Stimulated activated CD4-positive, alpha-beta T cell treated with anti-CD3 and anti-CD28 coated beads, Interleukin-12 subunit alpha, Interleukin-12 subunit beta, amount 100 ng/mL, for 24 hours (primary cell): ENCODE measurements around the gene FAM184B.
"Not testable (repeated sequence)": the region's sequence is repeated elsewhere in the genome, so short reads cannot be mapped to it uniquely, and the experiment has no call there.

Source experiments
- DNase-seq, 2 experiments: peaks; one replicate each; pipeline ENCODE4 v3.0.0-alpha.2; 2020; ENCODE audit warnings: low read depth in 2 of 2

FAM184B gene

DNA sequence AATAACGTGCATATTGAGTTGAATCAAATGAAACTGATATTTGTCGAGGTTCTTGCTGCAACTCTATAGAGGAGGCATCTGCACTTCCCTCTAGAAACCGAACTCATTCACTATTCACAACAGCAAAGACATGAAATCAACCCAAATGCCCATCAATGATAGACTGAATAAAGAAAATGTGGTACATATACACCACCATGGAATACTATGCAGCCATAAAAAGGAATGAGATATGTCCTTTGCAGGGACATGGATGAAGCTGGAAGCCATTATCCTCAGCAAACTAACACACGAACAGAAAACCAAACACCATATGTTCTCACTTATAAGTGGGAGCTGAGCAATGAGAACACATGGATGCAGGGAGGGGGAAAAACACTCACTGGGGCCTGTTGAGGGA lies 96.8 kb downstream of the FAM184B start:
- not testable (repeated sequence) for DNase-seq

DNA sequence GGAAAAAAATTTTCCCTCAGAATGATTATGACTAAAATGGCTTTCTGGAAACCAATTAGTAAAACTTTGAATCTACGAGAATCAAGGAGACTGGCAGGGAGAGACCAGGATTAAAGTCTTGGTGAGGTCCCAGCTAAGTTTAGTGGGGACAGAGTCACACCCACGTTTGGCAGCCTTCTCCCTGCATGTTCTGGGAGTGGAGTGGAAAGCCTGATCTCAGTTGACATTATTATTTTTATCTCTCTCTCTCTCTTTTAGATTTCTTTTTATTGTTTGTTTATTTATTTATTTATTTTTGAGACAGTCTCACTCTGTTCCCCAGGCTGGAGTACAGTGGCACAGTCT lies 99.2 kb downstream of the FAM184B start:
- no peak for DNase-seq

DNA sequence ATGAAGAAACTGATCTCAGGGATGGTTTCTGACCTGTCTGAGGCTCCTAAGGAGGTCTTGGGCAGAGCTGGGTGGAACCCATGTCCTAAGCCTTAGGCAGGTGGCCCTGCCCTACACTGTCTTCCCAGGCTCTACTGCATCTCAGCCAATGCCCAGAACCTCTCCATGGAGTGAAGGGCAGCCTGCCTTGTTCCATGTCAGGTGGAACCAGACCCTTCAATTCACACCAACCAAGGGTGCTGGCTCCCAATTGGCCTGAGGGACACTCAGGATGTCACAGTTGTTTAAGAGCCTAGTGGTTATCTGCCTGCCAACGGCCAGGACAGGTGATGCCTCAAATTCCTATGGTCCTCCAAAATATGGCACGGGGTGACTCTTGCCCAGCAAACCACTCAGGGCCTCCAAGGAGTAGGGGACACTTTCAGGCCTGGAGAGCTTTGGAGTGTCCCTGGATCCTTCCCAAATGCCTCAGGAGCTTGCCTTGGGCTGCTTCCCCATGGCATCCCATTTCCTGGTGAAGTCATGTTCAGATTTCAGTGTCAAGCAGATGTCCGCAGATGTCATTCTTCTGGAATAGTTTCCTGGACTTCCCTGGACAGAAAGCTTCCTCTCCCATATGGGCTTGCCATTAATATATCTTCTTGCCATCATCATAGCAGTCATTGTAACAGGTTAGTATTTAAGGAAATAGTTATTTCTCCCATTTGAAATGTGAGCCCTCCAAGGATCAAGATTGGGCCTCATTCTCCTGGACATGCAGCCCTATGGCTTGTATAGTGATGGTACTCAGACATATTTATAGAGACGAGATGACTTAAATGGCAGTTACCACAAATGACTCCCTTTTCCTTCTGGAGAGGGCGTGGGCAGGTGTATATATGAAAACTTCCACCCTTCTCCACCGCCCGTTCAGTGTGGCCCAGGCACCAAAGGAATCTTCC lies 99.9 kb downstream of the FAM184B start:
- DNase-seq: no peak

DNA sequence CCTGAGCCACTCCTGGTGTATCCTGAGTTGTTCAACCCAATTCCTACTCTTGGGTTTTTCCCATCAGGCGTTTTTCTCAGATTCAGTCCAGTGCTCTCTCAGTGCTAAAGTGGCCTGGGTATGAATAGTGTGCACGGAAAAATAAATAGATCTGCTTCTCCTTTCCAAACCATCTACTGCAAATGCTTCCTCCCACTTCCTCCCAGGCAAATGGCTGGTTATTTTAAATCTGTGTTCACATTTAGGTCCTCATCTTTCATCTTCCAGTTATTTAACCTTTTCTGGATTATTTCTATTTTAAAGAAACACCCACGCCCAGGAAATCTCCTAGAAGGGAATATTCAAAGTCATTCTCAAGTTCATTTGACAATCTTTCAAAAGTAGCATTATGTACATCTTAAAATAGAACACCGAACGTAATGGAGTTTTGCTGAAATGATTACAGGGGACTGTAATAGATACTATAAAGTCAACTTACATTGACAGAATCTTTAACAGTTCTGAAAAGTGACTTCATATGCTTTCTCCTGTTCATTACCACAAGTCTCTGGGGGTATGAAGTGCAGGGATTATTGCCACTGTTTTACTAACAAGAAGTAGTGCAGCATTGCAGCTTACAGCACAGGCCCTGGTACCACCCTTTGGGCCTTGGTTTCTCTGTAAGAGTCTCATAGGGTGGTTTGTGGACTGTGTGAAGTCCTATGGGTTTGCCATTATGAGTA lies 100.7 kb downstream of the FAM184B start:
- no peak for DNase-seq

DNA sequence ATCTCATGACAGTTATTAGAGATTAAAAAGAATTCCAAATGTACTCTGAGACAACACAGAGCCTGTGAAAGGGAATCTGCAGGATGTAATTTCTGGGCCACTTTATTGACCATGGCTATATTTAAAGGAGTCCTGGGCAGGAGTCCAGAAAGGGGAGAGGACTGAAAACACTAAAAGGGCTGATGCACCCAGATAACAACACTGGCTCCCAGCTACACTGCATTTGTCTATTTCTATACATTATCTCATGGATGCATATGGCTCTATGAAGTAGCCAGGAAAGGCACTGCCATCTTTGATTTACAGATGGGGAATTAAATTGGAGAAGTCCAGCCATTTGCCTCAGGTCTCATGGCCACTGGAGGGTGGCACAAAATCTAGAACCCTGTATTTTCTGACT lies 111.0 kb downstream of the FAM184B start:
- DNase-seq: no peak

DNA sequence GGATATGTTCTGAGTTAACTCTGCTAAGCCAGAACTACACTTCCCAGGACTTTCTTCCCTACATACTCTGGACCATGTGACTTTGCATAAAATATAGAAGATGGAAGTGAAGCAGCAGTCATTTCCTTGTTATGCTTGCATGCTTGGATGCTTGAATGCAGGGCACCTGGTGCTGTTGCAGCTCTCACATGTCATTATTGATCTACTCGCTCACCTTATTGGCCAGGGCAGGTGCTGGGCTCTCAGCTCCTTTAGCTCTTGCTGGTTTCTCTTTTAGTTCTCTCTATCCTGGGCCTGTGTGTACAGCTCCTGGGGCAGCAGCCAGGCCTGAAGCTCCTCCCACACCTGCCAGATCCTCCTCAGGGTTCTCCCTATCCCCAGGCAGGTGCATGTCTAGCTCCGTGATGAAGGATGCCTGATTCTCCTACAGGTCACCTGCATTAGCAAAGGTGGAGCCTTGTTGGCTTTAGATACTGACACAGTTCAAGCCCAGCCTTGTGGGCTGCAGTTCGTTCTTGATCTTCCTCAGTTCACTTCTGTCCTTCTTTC lies 113.7 kb downstream of the FAM184B start:
- no peak for DNase-seq

DNA sequence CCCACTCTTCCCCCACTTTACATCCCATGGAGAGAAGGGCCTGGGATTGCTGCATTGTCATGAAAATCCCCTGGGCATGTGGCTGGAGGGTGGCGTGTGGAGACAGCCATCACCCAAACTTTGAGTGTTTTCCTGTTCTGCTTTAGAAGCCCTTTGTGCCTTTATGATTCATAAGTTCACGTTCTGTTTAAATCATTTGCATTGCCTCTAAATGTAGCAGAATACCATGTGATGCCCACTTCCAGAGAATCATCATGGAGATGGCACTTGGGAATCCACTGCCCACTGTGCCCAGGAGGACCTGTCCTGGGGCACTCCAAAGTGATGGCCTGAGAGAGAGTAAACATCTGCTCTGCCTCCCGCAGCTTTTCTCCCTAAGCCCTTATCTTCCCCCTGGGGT lies 114.2 kb downstream of the FAM184B start:
- no peak for DNase-seq

DNA sequence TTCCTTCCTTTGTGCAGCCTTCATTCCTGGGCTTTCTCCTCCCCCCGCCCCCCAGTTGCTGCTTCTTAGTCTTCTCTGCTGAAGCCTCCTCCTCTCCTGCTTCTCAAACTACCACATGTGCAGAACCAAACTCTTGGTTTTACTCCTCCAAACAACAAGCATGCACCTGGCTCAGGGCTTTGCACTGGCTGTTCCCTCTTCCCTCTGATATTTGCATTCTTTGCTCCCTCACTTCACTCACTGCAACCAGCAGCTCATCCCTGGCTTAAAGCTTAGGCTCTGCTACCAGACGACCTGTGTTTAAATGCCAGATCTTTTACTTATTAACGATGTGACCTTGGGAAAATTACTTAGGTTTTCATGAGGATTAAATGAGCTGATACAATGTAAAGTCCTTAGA lies 115.6 kb downstream of the FAM184B start:
- DNase-seq: no peak

DNA sequence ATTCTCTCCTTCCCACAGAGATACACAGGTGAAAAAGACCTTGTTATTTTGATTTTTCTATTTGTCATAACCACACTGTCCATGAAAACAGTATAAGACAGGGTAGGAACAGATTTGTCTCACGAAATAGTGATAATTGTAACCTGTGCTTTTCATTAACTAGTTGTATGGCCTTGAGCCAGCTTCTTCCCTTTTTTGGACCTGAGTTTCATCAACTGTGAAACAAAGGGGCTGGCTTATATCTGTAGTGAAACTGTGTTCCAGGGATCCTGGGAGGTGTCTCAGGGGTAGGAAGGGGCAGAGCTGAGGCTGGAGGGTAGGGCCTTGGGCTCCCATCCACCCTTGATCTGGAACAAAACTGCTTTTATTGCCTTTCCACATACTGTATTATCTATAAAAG lies 116.1 kb downstream of the FAM184B start:
- no peak for DNase-seq

DNA sequence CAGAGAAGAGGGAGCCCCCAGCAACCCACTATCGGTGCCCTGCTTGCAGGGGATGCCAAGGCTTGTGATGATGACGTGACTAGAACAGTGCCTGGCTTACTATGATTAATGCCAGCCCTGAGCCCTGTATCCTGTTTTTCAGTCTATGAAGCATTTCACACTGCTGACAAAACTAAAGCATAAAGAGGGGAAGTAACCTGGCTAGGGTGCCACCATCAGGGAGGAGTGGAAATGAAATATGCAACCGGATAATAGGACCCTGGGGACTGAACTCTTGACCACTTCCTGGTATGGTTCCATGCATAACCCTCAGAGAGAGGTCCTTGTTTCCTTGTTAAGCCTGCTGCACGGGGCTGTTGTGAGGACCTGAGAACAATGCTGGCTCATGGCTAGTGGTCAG lies 116.7 kb downstream of the FAM184B start:
- DNase-seq: no peak

DNA sequence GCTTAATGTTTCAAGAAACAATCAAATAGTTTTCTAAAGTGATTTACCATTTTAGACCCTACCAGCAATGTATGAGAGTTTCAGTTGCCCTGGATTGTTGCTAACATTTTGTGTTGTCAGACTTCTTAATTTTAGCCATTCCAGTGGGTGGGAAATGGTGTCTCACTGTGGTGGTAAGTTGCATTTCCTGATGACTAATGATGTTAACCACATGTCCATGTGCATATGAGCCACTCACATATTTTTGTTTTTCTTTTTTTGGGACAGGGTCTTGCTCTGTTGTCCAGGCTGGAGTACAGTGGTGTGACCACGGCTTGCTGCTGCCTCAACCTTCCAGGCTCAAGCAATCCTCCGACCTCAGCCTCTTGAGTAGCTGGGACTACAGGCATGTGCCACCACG lies 118.7 kb downstream of the FAM184B start:
- no peak for DNase-seq

DNA sequence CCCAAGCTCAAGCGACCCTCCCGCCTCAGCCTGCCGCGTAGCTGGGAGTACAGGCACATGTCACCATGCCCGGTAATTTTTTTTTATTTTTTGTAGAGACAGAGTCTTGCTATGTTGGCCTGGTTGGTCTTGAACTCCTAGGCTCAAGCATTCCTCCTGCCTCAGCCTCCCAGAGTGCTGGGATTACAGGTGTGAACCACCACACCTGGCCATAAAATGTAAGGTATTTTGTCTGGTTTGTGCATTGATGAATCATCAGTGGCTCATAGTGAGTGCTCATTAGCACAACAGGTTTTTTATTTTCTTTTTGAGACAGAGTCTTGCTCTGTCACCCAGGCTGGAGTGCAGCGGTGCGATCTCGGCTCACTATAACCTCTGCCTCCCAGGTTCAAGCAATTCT lies 122.2 kb downstream of the FAM184B start:
- not testable (repeated sequence) for DNase-seq

DNA sequence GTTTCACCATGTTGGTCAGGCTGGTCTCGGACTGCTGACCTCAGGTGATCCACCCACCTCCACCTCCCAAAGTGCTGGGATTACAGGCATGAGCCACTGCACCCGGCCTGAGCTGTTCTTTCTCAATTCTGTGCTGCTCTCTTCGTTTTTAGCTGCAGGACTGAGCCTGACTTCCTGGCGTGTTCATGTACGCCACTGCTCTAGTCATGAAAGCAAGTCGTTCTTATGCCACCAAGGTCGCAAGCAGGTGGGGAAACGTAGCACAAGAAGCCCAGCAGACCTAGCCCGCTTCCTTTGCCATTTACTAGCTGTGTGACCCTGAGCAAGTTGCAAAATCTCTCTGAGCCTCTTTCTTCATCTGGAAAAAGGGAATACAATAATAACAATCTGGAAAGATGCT lies 123.6 kb downstream of the FAM184B start:
- no peak for DNase-seq

DNA sequence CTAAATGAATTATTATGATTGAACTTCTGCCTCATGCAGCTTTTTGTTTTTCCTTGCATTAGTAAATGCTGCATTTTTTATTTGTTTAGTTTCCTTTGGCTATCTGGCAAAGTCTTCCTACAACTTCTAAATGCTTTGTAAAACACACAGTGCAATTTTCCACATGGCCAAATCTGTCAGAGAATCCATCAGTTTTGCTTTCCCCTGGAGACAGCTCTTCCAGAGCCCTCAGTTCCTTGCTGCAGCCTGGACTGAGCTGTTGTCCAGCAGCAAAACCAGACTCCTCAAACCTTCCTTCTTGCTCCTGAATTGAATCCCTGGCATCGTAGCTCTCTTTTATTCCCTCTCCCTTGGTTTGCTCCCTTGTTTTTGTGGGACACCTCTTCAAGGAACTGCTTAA lies 124.3 kb downstream of the FAM184B start:
- DNase-seq: no peak

DNA sequence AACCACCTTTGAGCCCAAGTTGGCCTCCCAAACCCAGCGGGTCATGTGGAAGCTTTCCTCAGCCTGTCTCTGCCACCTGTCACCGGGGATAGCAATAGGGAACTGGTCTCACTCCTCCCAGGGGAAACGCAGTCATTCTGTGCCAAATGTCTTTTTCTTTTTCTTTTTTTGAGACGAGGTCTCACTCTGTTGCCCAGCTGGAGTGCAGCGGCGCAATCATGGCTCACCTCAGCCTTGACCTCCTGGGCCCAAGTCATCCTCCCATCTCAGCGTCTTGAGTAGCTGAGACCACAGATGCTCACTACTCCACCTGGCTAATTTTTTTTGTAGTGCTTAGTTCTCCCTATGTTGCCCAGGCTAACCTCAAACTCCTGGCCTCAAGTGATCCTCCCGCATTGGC lies 126.7 kb downstream of the FAM184B start:
- no peak for DNase-seq

DNA sequence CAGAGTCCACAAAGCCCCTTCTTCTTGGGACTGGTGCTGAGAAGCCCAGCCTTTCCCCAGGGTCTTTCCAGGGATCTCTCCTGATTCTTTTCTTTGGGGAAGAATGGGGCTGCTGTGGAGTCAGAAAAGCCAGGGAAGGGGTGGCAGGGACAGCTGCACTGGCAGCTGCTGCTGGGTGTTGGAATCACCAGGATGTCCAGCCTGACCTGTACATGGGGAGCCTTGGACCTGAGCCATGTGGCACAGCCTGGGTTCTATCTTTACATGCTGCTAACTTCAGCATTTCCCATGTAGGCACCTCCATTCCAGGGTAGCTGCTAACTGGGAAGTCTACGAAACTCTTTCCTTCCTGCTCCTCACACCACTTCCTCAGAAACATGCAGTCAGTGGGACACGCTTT lies 131.0 kb downstream of the FAM184B start:
- no peak for DNase-seq

DNA sequence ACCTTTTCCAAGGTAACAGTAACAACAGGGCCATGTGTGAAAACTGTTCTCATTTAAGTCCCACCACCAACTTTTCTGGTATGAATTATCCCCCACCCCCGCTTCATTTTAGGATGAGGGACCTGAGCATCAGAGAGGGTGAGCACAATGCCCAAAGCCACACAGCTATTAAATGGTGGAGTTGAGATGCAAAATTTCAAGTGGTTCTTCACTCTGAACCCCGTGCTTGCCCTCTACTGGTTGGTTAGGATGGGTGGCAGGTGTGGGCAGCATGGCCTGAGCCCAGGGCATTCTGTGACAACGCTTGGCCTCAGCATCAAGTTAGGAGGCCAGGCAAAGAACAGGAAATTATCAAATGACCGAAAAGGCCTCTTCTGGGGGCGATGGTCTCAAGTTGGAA lies 133.5 kb downstream of the FAM184B start:
- DNase-seq: no peak

DNA sequence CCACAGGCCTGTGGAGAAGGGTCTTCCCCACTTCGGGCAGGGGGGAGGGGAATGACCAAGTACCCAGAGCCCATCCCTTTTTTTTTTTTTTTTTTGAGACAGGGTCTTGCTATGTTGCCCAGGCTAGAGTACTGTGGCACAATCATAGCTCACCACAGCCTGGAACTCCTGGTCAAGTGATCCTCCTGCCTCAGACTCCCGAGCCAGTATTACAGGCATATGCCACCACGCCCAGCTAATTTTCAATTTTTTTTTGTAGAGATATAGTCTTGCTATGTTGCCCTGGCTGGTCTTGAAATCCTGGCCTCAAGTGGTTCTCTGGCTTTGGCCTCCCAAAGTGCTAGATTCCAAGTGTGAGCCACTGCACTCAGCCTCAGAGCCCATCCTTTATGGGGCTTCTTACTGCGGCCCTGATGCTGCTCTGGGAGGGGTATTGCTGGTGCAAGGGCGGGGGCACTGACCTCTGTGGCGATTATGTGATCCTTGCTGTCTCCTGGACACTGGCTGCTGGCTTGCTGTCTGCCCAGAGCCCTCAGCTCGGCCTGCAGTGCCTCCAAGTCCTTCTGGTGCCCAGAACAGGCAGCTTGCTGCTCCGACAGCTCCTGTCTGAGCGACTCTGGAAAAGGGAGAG lies 134.1 kb downstream of the FAM184B start:
- no peak for DNase-seq

DNA sequence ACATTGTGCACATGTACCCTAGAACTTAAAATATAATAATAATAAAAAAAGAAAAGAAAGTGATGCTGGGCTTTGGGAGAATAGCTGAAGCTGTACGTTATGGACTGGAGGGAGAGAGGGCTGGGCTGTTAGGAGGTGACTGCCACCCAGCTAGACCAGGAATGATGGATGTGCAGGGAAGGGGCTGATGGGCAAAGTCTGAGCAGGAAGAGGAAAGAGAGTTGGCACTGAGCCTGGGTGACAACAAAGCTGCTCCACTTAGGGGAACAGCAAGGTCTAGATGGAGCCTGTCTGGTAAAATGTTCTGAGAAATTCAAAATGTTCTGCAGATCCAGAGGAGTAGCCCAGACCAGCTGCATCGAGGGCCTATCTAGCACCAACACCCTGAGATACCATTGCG lies 134.7 kb downstream of the FAM184B start:
- DNase-seq: no peak

DNA sequence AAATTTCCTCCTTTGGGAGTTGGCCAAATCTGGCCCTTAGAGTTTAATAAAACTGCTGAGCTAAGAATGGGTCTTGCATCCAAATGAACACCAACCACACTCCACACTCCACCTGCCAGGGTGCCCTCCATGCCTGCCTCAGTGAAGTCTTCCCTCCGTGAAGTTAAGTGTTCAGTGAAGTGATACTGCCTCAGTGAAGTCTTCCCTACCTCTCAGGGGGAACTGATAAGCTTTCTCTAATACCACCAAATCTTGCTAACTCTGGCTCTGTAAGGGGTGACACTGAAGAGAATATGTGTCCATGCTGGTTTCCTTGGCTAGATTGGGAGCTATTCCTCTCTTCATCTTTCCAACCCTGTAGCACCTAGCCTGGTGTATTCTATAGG lies 139.0 kb downstream of the FAM184B start:
- DNase-seq: no peak

DNA sequence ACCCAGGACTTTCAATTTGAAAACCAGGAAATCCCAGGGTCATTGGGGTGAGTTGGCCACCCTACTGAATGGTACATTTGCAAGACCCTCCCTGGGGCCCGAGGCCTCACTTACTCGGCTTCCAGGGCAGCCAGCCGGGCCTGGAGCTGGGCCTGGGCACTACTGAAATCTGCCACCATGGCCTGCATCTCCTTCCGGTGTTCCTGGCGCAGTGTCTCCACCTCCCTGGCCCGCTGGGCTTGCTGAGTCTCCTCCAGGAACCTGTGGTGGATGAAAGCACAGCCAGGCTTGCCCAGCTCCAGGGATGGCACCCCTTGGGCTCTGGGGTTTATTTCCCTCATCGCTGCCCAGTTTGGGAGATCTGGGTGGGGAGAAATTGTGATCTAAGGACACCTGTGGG lies 142.3 kb downstream of the FAM184B start:
- DNase-seq: no peak
